Upper lobe of left lung (tissue), 6 donors: ENCODE data around the gene SSTR3. TPM values are rescaled to one million over a fixed set of nuclear protein-coding genes. Genes with fewer than 3 reads are reported as not detected.

Experiments used
- ATAC-seq, 2 donors: fragments of 200-7000 bp; cut with Tn5 transposase; one replicate each; pipeline ENCODE4 v1.9.1; 2022; ENCODE audit warnings: mild to moderate bottlenecking in 2 of 2, moderate library complexity in 2 of 2; ENCODE audit not compliant: low FRiP score in 2 of 2
- DNase-seq, 2 donors: peaks; one replicate each; pipeline ENCODE4 v3.0.0-alpha.2; 2019 to 2020
- H3K27ac ChIP-seq, 4 donors: fragments of 200-600 bp; sonication (generic); one replicate each; pipeline ENCODE4 v1.5.1; 2016 to 2019
- H3K27me3 ChIP-seq, 4 donors: fragments of 200-600 bp; sonication (generic); one replicate each; pipeline ENCODE4 v1.5.1; 2017 to 2019
- H3K36me3 ChIP-seq, 4 donors: fragments of 200-600 bp; sonication (generic); one replicate each; pipeline ENCODE4 v1.5.1; 2016 to 2019
- H3K4me1 ChIP-seq, 4 donors: fragments of 200-600 bp; sonication (generic); one replicate each; pipeline ENCODE4 v1.5.1; 2018 to 2019
- H3K4me3 ChIP-seq, 4 donors: fragments of 200-600 bp; sonication (generic); one replicate each; pipeline ENCODE4 v1.5.1; 2017 to 2019; ENCODE audit warnings: mild to moderate bottlenecking in 2 of 4, moderate library complexity in 1 of 4
- H3K9me3 ChIP-seq, 4 donors: fragments of 200-600 bp; sonication (generic); one replicate each; pipeline ENCODE4 v1.5.1; 2018 to 2019
- EP300 ChIP-seq, 4 donors: sonication (generic); formaldehyde crosslinking; IDR thresholded peaks; one replicate each; pipeline ENCODE4 v1.5.1; 2017; ENCODE audit warnings: antibody characterized with exemption in 4 of 4, control low read depth in 2 of 4
- POLR2A ChIP-seq, 4 donors: fragments of 450-650 bp; IDR thresholded peaks; one replicate each; pipeline ENCODE4 v1.5.1; 2016 to 2017; ENCODE audit warnings: antibody characterized with exemption in 4 of 4, mild to moderate bottlenecking in 2 of 4
- POLR2AphosphoS5 ChIP-seq, 2 donors: sonication (generic); formaldehyde crosslinking; IDR thresholded peaks; one replicate each; pipeline ENCODE4 v1.5.1; 2017; ENCODE audit warnings: antibody characterized with exemption in 2 of 2
- WGBS, 2 donors: methylation state at CpG; one replicate each; pipeline ENCODE4 v1.1.5; 2017 to 2018; 5-methylcytosine and 5-hydroxymethylcytosine counted together
- total RNA-seq, 6 donors: library from RNA; depleted of rRNA in 4 of 6; stranded (reverse); fragments of >200 nt in 4 of 6; gene quantifications; one replicate each; pipeline versions ENCODE4 v1.1.0 to v1.2.1, GENCODE V29; 2016 to 2021
- TF ChIP-seq, protein P1 (sequence below), 6 experiments: fragments of 450-650 bp in 4 of 6; fragments of 200-600 bp in 2 of 6; sonication (generic) in 2 of 6; IDR thresholded peaks; one replicate each; pipeline ENCODE4 v1.5.1; 2016 to 2019; ENCODE audit warnings: antibody characterized with exemption in 6 of 6
- donor health status: DM: no; HTN: no; CAD: no; lungs with moderate emphysema.
- donor health status: DM: no; HTN: yes; CAD: no; lungs with severe emphysema.

SSTR3 gene
- total RNA-seq, 6 donors from 2014 or later: 0.06 to 0.13 TPM; not detected in 4

GRCh38 chr22:37162221-37163095 lies 49.8 kb downstream of the SSTR3 start:
- Histone ChIP-seq H3K27ac (peak overlapping the region in 3 of 4 donors; percentile 10 to 63 (median 24)), H3K9me3 (peaks cover 0 to 4% (median 0%) of the 10 kb centered on the region in 4 donors), H3K4me3 (no peak overlapping the region), H3K27me3 (no peaks in the 10 kb centered on the region), H3K36me3 (no peaks in the 10 kb centered on the region), H3K4me1 (peaks cover 9 to 13% (median 11%) of the 10 kb centered on the region in 4 donors)
- TF ChIP-seq POLR2AphosphoS5 (IDR thresholded peaks at IDR 0.05): peak in 1 of 2 donors; percentile 5
- TF ChIP-seq POLR2A (IDR thresholded peaks at IDR 0.05): no peak
- ATAC-seq (no peak), DNase-seq (no peak)
- 81 to 89% methylated on average over 6 to 11 of the region's 11 CpGs for WGBS, 2 donors

DNA sequence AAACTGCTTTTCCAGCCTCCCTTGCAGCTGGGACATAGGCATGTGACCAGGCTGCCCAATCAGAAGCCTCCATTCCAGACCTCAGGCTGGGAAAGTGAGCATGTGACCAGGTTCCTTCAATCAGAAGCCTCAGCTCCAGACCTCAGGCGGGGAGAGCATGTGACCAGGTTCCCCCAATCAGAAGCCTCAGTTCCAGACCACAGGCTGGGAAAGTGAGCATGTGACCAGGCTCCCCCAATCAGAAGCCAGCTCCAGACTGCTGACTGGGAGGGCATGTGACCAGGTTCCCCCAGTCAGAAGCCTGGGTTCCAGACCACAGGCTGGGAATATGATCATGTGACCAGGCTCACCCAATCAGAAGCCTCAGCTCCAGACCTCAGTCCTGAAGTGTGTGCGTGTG lies 50.8 kb downstream of the SSTR3 start:
- Histone ChIP-seq H3K4me3 (no peak overlapping the region), H3K27me3 (no peaks in the 10 kb centered on the region), H3K36me3 (no peaks in the 10 kb centered on the region), H3K9me3 (peaks cover 0 to 4% (median 0%) of the 10 kb centered on the region in 4 donors), H3K4me1 (peaks cover 0 to 3% (median 1%) of the 10 kb centered on the region in 4 donors), H3K27ac (no peak overlapping the region)
- 100% methylated on average over 1 to 2 of the region's 2 CpGs for WGBS, 2 donors
- TF ChIP-seq POLR2A (IDR thresholded peaks at IDR 0.05) (no peak), EP300 (IDR thresholded peaks at IDR 0.05) (no peak), POLR2AphosphoS5 (IDR thresholded peaks at IDR 0.05) (no peak)
- TF ChIP-seq, protein P1, sequence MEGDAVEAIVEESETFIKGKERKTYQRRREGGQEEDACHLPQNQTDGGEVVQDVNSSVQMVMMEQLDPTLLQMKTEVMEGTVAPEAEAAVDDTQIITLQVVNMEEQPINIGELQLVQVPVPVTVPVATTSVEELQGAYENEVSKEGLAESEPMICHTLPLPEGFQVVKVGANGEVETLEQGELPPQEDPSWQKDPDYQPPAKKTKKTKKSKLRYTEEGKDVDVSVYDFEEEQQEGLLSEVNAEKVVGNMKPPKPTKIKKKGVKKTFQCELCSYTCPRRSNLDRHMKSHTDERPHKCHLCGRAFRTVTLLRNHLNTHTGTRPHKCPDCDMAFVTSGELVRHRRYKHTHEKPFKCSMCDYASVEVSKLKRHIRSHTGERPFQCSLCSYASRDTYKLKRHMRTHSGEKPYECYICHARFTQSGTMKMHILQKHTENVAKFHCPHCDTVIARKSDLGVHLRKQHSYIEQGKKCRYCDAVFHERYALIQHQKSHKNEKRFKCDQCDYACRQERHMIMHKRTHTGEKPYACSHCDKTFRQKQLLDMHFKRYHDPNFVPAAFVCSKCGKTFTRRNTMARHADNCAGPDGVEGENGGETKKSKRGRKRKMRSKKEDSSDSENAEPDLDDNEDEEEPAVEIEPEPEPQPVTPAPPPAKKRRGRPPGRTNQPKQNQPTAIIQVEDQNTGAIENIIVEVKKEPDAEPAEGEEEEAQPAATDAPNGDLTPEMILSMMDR (IDR thresholded peaks at IDR 0.05): no peak
- no peak for ATAC-seq
- no peak for DNase-seq

DNA sequence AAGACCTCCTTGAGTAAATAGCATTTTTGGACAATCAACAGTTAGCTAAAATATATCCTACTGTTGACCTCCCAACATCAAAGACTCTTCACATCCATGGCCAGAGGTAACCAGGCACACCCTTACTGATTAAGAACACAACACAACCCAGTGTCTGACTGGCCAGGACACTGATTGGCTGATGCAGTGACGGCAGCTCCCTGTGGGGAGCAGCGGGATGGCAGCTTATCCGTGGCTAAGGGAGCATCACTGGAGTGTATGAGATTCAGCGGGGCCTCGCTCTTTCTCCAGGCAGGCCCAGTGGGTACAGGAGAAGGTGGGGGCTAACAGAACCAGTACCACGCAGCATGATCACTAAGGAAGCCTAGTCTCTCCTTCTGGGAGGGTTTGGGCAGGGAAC lies 52.2 kb downstream of the SSTR3 start:
- TF ChIP-seq POLR2A (IDR thresholded peaks at IDR 0.05): no peak
- no peak for TF ChIP-seq EP300 (IDR thresholded peaks at IDR 0.05)
- TF ChIP-seq, protein P1 (IDR thresholded peaks at IDR 0.05): no peak
- no peak for TF ChIP-seq POLR2AphosphoS5 (IDR thresholded peaks at IDR 0.05)
- H3K4me1 ChIP-seq: no peaks in the 10 kb centered on the region
- no peak overlapping the region for H3K4me3 ChIP-seq
- WGBS, 2 donors: 56 to 77% methylated on average over 6 of the region's 6 CpGs
- no peak for DNase-seq
- H3K9me3 ChIP-seq: peaks cover 0 to 4% (median 0%) of the 10 kb centered on the region in 4 donors
- ATAC-seq: no peak
- no peaks in the 10 kb centered on the region for H3K36me3 ChIP-seq
- no peaks in the 10 kb centered on the region for H3K27me3 ChIP-seq
- H3K27ac ChIP-seq: no peak overlapping the region

DNA sequence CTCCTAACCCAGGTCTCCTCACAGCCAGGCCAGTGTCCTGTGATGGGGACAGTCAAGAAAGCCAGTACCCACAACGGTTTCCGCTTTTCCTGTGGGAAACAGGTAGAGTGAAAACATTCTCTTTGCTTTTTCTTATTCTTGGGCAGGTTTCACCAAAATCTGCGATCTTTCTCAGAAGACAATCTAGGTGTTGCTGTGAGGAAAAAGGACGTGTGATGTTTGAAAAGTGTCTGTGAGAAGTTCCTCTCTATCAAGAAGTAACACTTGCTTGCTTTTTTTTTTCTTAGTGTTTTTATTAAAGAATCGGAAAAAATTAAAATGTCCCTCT lies 53.4 kb downstream of the SSTR3 start:
- DNase-seq: no peak
- H3K4me3 ChIP-seq: no peak overlapping the region
- H3K9me3 ChIP-seq: peaks cover 0 to 4% (median 0%) of the 10 kb centered on the region in 4 donors
- 80 to 82% methylated on average over 5 of the region's 5 CpGs for WGBS, 2 donors
- no peak overlapping the region for H3K27ac ChIP-seq
- H3K36me3 ChIP-seq: no peaks in the 10 kb centered on the region
- ATAC-seq: no peak
- H3K27me3 ChIP-seq: no peaks in the 10 kb centered on the region
- TF ChIP-seq, protein P1 (IDR thresholded peaks at IDR 0.05): no peak
- no peak for TF ChIP-seq POLR2A (IDR thresholded peaks at IDR 0.05)
- TF ChIP-seq POLR2AphosphoS5 (IDR thresholded peaks at IDR 0.05): no peak
- TF ChIP-seq EP300 (IDR thresholded peaks at IDR 0.05): no peak
- no peaks in the 10 kb centered on the region for H3K4me1 ChIP-seq

DNA sequence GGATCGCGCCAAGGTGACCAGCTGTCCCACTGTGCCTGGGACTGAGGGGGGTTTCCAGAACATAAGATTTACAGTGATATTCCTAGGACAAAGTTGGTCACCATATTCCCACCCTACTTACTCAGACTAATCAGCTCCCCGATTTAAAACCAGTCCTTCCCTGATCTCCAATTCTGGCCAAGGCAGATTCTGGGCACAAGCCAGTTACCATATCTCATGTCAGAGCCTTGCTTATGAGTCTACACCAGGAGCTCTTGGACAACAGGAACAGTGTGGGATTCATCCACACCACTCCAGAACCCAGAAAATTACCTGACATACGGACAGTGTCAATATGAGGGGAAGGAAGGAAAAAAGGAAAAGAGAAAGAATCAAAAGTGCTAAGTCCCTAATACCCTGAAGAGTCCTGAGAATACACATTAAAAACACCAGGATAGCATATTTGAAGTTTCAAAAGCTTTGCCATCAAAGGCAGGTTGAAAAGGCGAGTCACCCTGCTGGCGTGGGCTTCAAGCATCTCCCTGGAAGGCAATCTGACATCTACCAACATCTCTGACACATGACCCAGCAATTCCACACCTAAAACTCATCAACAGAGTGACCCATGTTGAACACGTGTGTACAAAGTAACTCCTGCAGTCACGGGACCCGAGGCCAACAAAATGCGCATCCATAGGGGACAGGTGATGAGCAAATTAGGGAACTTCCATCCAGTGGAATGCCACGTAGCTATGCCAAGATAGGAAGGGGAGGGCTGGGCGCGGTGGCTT lies 54.6 kb downstream of the SSTR3 start:
- no peaks in the 10 kb centered on the region for H3K36me3 ChIP-seq
- TF ChIP-seq POLR2A (IDR thresholded peaks at IDR 0.05): no peak
- TF ChIP-seq POLR2AphosphoS5 (IDR thresholded peaks at IDR 0.05): no peak
- TF ChIP-seq, protein P1 (IDR thresholded peaks at IDR 0.05): no peak
- TF ChIP-seq EP300 (IDR thresholded peaks at IDR 0.05): no peak
- no peak for DNase-seq
- H3K4me1 ChIP-seq: no peaks in the 10 kb centered on the region
- no peak overlapping the region for H3K4me3 ChIP-seq
- H3K27me3 ChIP-seq: no peaks in the 10 kb centered on the region
- no peak overlapping the region for H3K27ac ChIP-seq
- no peak for ATAC-seq
- WGBS, 2 donors: 84 to 87% methylated on average over 13 of the region's 13 CpGs
- peaks cover 0 to 4% (median 0%) of the 10 kb centered on the region in 4 donors for H3K9me3 ChIP-seq
